WTC11 (cell line): Measurements from ENCODE around the gene NDST4. TPM values are rescaled to one million over a fixed set of nuclear protein-coding genes. Genes with fewer than 3 reads are reported as not detected.

ENCODE experiments used
- ATAC-seq: fragments of 200-7000 bp; cut with Tn5 transposase; 2 replicates; pipeline ENCODE4 v1.10.0; 2021; ENCODE audit warnings: mild to moderate bottlenecking, moderate library complexity
- CTCF ChIA-PET: fragments of 300-600 bp; sonication (Branson Sonifier 250); formaldehyde crosslinking; loops from one replicate; lab custom pipeline; 2021; ENCODE audit warnings: antibody characterized with exemption; lab: Charles Lee
- POLR2A ChIA-PET: fragments of 350-600 bp; sonication (Branson Sonifier 250); formaldehyde crosslinking; loops from one replicate; lab custom pipeline; 2021; ENCODE audit warnings: antibody characterized with exemption; lab: Charles Lee
- DNase-seq: peaks from one replicate; pipeline ENCODE4 v3.0.0; 2021; ENCODE audit warnings: low spot score
- H3K27ac Mint-ChIP-seq: 2 replicates; pipeline ENCODE4 v1.8.0; 2021; ENCODE audit warnings: mixed read lengths
- H3K27me3 Mint-ChIP-seq: 2 replicates; pipeline ENCODE4 v1.8.0; 2021; ENCODE audit warnings: low read depth, mild to moderate bottlenecking, moderate library complexity, mixed read lengths
- H3K36me3 Mint-ChIP-seq: 2 replicates; pipeline ENCODE4 v1.8.0; 2021; ENCODE audit warnings: mixed read lengths
- H3K4me1 Mint-ChIP-seq: 2 replicates; pipeline ENCODE4 v1.8.0; 2022; ENCODE audit warnings: mixed read lengths
- H3K4me3 Mint-ChIP-seq: 2 replicates; pipeline ENCODE4 v1.8.0; 2021; ENCODE audit warnings: mild to moderate bottlenecking, moderate library complexity, mixed read lengths
- H3K9me3 Mint-ChIP-seq: 2 replicates; pipeline ENCODE4 v1.8.0; 2021; ENCODE audit warnings: mixed read lengths
- ARID4B ChIP-seq: sonication (generic); formaldehyde crosslinking; IDR thresholded peaks from 2 replicates; pipeline ENCODE4 v1.8.0; 2023; ENCODE audit warnings: missing genetic modification reagents, mild to moderate bottlenecking, borderline replicate concordance
- E2F4 ChIP-seq: sonication (generic); formaldehyde crosslinking; IDR thresholded peaks from 2 replicates; pipeline ENCODE4 v1.8.1; 2022; ENCODE audit warnings: low read depth, mild to moderate bottlenecking, moderate library complexity, missing genetic modification reagents, borderline replicate concordance
- GRHL2 ChIP-seq: fragments of 250-450 bp; sonication (Bioruptor Pico); IDR thresholded peaks from 2 replicates; pipeline ENCODE4 v1.8.0; 2022; ENCODE audit warnings: mild to moderate bottlenecking, moderate library complexity; ENCODE audit not compliant: insufficient replicate concordance, severe bottlenecking
- HMGA2 ChIP-seq: fragments of 250-450 bp; sonication (Bioruptor Pico); IDR thresholded peaks from 2 replicates; pipeline ENCODE4 v1.4.0; 2021; ENCODE audit warnings: mild to moderate bottlenecking, moderate library complexity
- MAX ChIP-seq: sonication (generic); formaldehyde crosslinking; IDR thresholded peaks from 2 replicates; pipeline ENCODE4 v1.8.0; 2022; ENCODE audit warnings: mild to moderate bottlenecking, missing genetic modification reagents
- MYBL2 ChIP-seq: sonication (generic); formaldehyde crosslinking; IDR thresholded peaks from 2 replicates; pipeline ENCODE4 v1.8.1; 2023; ENCODE audit warnings: mild to moderate bottlenecking, moderate library complexity, missing genetic modification reagents
- NR1H2 ChIP-seq: sonication (generic); formaldehyde crosslinking; IDR thresholded peaks from 2 replicates; pipeline ENCODE4 v1.9.0; 2021; ENCODE audit warnings: mild to moderate bottlenecking, moderate library complexity, missing genetic modification reagents
- TP53 ChIP-seq: sonication (generic); formaldehyde crosslinking; IDR thresholded peaks from 2 replicates; pipeline ENCODE4 v1.8.1; 2023; ENCODE audit warnings: mild to moderate bottlenecking, missing genetic modification reagents
- USF2 ChIP-seq: sonication (generic); formaldehyde crosslinking; IDR thresholded peaks from 2 replicates; pipeline ENCODE4 v1.8.1; 2023; ENCODE audit warnings: mild to moderate bottlenecking, missing genetic modification reagents, moderate library complexity
- ZBTB43 ChIP-seq: sonication (generic); formaldehyde crosslinking; IDR thresholded peaks from 2 replicates; pipeline ENCODE4 v1.8.1; 2023; ENCODE audit warnings: mild to moderate bottlenecking, missing genetic modification reagents
- ZNF512 ChIP-seq: sonication (generic); formaldehyde crosslinking; IDR thresholded peaks from 2 replicates; pipeline ENCODE4 v1.8.1; 2022; ENCODE audit warnings: missing genetic modification reagents, borderline replicate concordance
- ZNF532 ChIP-seq: fragments of 250-450 bp; sonication (Bioruptor Pico); IDR thresholded peaks from 2 replicates; pipeline ENCODE4 v1.9.0; 2021; ENCODE audit warnings: mild to moderate bottlenecking, borderline replicate concordance
- ZNF671 ChIP-seq: fragments of 250-450 bp; sonication (Bioruptor Pico); IDR thresholded peaks from 2 replicates; pipeline ENCODE4 v1.8.0; 2021; ENCODE audit warnings: mild to moderate bottlenecking
- total RNA-seq: library from RNA; stranded (reverse); gene quantifications from 3 replicates; pipeline ENCODE4 v1.2.3, GENCODE V29; 2021

Gene NDST4
- total RNA-seq, 1 experiment from 2014 or later: not detected

GRCh38 chr4:115108850-115109249 lies 4.6 kb downstream of the NDST4 start (continued):
- TF ChIP-seq USF2 (CRISPR knock-in tag): no peak
- TF ChIP-seq GRHL2: no peak
- TF ChIP-seq ZNF671 (CRISPR knock-in tag): no peak
- TF ChIP-seq ZBTB43 (CRISPR knock-in tag): no peak
- no peak for TF ChIP-seq ARID4B
- no peak for TF ChIP-seq HMGA2 (CRISPR knock-in tag)
- TF ChIP-seq NR1H2 (CRISPR knock-in tag): no peak
- TF ChIP-seq E2F4 (CRISPR knock-in tag): no peak
- no peak for TF ChIP-seq ZNF532 (CRISPR knock-in tag)
- no peak for TF ChIP-seq MYBL2 (CRISPR knock-in tag)

- Mint-ChIP-seq H3K36me3 (no peaks in the 10 kb centered on the region), H3K4me3 (no peak overlapping the region), H3K9me3 (no peaks in the 10 kb centered on the region), H3K27me3 (no peaks in the 10 kb centered on the region), H3K4me1 (no peaks in the 10 kb centered on the region), H3K27ac (no peak overlapping the region)
- DNase-seq (no peak), ATAC-seq (no peak)
- no peak for TF ChIP-seq ZNF671 (CRISPR knock-in tag)
- TF ChIP-seq TP53 (CRISPR knock-in tag): no peak
- TF ChIP-seq ZNF512: no peak
- TF ChIP-seq MAX: no peak
- ChIA-PET CTCF (no interaction called here), POLR2A (no interaction called here)
Measured at GRCh38 chr4:115107411-115107810, 6.0 kb downstream of the NDST4 start.
